ENCODE results near the gene ANK3.

GRCh38 chr10:60288256-60288655 lies 101.4 kb downstream of the ANK3 start:
- TF ChIP-seq CTCF (IDR thresholded peaks at IDR 0.05; ENCODE audit: extremely low read depth in 1 of 2, insufficient read depth in 1 of 2, low read depth in 1 of 2, low read length in 2 of 2) (no peak), EZH2 (IDR thresholded peaks at IDR 0.05; ENCODE audit: borderline replicate concordance, low read depth, low read length, severe bottlenecking) (no peak), POLR2AphosphoS5 (IDR thresholded peaks at IDR 0.05; ENCODE audit: insufficient read depth, low read depth, low read length) (no peak)
